Ishikawa (cell line): ENCODE measurements around the gene GTF2F2.

Source experiments
- CEBPB ChIP-seq: IDR thresholded peaks from 2 replicates; pipeline ENCODE4 v1.6.1; 2012
- EP300 ChIP-seq: IDR thresholded peaks from 2 replicates; pipeline ENCODE4 v1.6.1; 2012; ENCODE audit warnings: borderline replicate concordance
- FOXM1 ChIP-seq: IDR thresholded peaks from 2 replicates; pipeline ENCODE4 v1.6.1; 2012; ENCODE audit warnings: low read depth, borderline replicate concordance
- MAX ChIP-seq: IDR thresholded peaks from 2 replicates; pipeline ENCODE4 v1.6.1; 2012
- RAD21 ChIP-seq: IDR thresholded peaks from 2 replicates; pipeline ENCODE4 v1.6.1; 2012; ENCODE audit warnings: low read depth
- REST ChIP-seq: IDR thresholded peaks from 2 replicates; pipeline ENCODE4 v1.6.1; 2012; ENCODE audit warnings: low read depth, mild to moderate bottlenecking
- TAF1 ChIP-seq: IDR thresholded peaks from 2 replicates; pipeline ENCODE4 v1.6.1; 2012; ENCODE audit warnings: low read depth, mild to moderate bottlenecking
- TEAD4 ChIP-seq: IDR thresholded peaks from 2 replicates; pipeline ENCODE4 v1.6.1; 2012
- USF1 ChIP-seq: IDR thresholded peaks from 2 replicates; pipeline ENCODE4 v1.6.1; 2012
- YY1 ChIP-seq: IDR thresholded peaks from 2 replicates; pipeline ENCODE4 v1.6.1; 2012; ENCODE audit warnings: low read depth
- ZBTB7A ChIP-seq: IDR thresholded peaks from 2 replicates; pipeline ENCODE4 v1.6.1; 2012; ENCODE audit warnings: low read depth

GRCh38 chr13:45174478-45174877 is 54.2 kb downstream of the GTF2F2 start:
- no peak for TF ChIP-seq FOXM1
- TF ChIP-seq MAX = no peak
- no peak for TF ChIP-seq EP300
- TF ChIP-seq YY1 = no peak
- TF ChIP-seq RAD21 = no peak
- no peak for TF ChIP-seq TAF1
- TF ChIP-seq USF1 = no peak
- TF ChIP-seq CEBPB = no peak
- no peak for TF ChIP-seq REST
- TF ChIP-seq ZBTB7A = no peak
- TF ChIP-seq TEAD4 = no peak
